Panc1 (cell line): ENCODE measurements around the gene EFL1.

Experiments used
- CTCF ChIP-seq: fragments of 450-650 bp; IDR thresholded peaks from 2 replicates; pipeline ENCODE4 v1.5.1; 2017; ENCODE audit warnings: mild to moderate bottlenecking
- POLR2AphosphoS5 ChIP-seq: IDR thresholded peaks from 2 replicates; pipeline ENCODE4 v1.6.1; 2012; ENCODE audit warnings: mild to moderate bottlenecking, low read depth, low read length, moderate library complexity
- SIN3A ChIP-seq: IDR thresholded peaks from 2 replicates; pipeline ENCODE4 v1.6.1; 2012; ENCODE audit warnings: low read depth, mild to moderate bottlenecking, low read length, moderate library complexity, borderline replicate concordance; ENCODE audit not compliant: insufficient read depth
- TCF7L2 ChIP-seq: IDR thresholded peaks from 2 replicates; pipeline ENCODE4 v1.6.1; 2011; ENCODE audit warnings: mild to moderate bottlenecking, low read depth, low read length, inconsistent platforms

GRCh38 chr15:82228750-82229149, 33.8 kb downstream of the EFL1 start:
- TF ChIP-seq CTCF: no peak
- no peak for TF ChIP-seq SIN3A
- TF ChIP-seq TCF7L2: no peak
- TF ChIP-seq POLR2AphosphoS5: no peak
